ENCODE results near the gene SLC25A33.
A peak's percentile ranks its signal among the peaks of the same experiment; 100 is the strongest.

SLC25A33 gene

GRCh38 chr1:9539165-9539828 is at the start of gene SLC25A33 (continued):
- TF ChIP-seq ZBTB10 (tag by site-specific recombination; IDR thresholded peaks at IDR 0.05): 0 out of 2 replicates have a peak, but pooled peaks have one; percentile 29
- TF ChIP-seq ZNF350 (tag by site-specific recombination; IDR thresholded peaks at IDR 0.05): no peak
- no peak for TF ChIP-seq ZNF596 (tag by site-specific recombination; IDR thresholded peaks at IDR 0.05)
- peak; percentile 63; the same call in 1 of the 2 replicates for TF ChIP-seq KLF8 (tag by site-specific recombination; IDR thresholded peaks at IDR 0.05)
- TF ChIP-seq KLF9 (tag by site-specific recombination; IDR thresholded peaks at IDR 0.05; ENCODE audit: low read depth): peak; percentile 88
- peak; percentile 69; the same call in 1 of the 2 replicates for TF ChIP-seq KLF16 (tag by site-specific recombination; IDR thresholded peaks at IDR 0.05)
- no peak for TF ChIP-seq YY2 (tag by site-specific recombination; IDR thresholded peaks at IDR 0.05)
- TF ChIP-seq ZNF624 (tag by site-specific recombination; IDR thresholded peaks at IDR 0.05): no peak
- peak; percentile 88 for TF ChIP-seq ATF2 (tag by site-specific recombination; IDR thresholded peaks at IDR 0.05; ENCODE audit: low read depth)
- no peak for TF ChIP-seq ZNF18 (tag by site-specific recombination; IDR thresholded peaks at IDR 0.05)
- TF ChIP-seq PATZ1 (tag by site-specific recombination; IDR thresholded peaks at IDR 0.05): peak; percentile 42; the same call in 1 of the 2 replicates
- no peak for TF ChIP-seq ZSCAN16 (tag by site-specific recombination; IDR thresholded peaks at IDR 0.05)
- TF ChIP-seq ZNF404 (tag by site-specific recombination; IDR thresholded peaks at IDR 0.05): no peak
- TF ChIP-seq ZNF362 (tag by site-specific recombination; IDR thresholded peaks at IDR 0.05): no peak

- ChIA-PET CTCF (interaction anchor here (0.6 to 8.8 kb wide), 32 partner anchors 9 to 944 kb away, joined by 3 to 97 read pairs (median 4); partner anchors contain the start of gene SPSB1), POLR2A (no interaction called here)
- Histone ChIP-seq H3K4me3 (ENCODE audit: low read depth, low read length) (no peak overlapping the region), H3K36me3 (ENCODE audit: control insufficient read depth in 2 of 2, insufficient read depth in 1 of 2, low read length in 2 of 2) (no peaks in the 10 kb centered on the region), H3K9me3 (ENCODE audit: control insufficient read depth, insufficient read depth, low read depth, low read length) (no peaks in the 10 kb centered on the region), H3K27ac (ENCODE audit: extremely low read depth, low read depth, low read length) (no peak overlapping the region), H3K4me1 (ENCODE audit: control insufficient read depth, insufficient read depth, low read length) (0 out of 2 replicates have a peak, but pooled peaks cover 2% of the 10 kb centered on the region)
- TF ChIP-seq CTCF (tag by site-specific recombination; IDR thresholded peaks at IDR 0.05) (peak; percentile 82), ZNF394 (tag by site-specific recombination; IDR thresholded peaks at IDR 0.05; ENCODE audit: borderline replicate concordance) (peak; percentile 26; the same call in 1 of the 2 replicates), ZNF660 (tag by site-specific recombination; IDR thresholded peaks at IDR 0.05) (peak; percentile 55; the same call in 1 of the 2 replicates), ZNF776 (tag by site-specific recombination; IDR thresholded peaks at IDR 0.05; ENCODE audit: borderline replicate concordance) (no peak), GLI2 (tag by site-specific recombination; IDR thresholded peaks at IDR 0.05; ENCODE audit: borderline replicate concordance, low read depth) (no peak), ZNF121 (tag by site-specific recombination; IDR thresholded peaks at IDR 0.05) (peak; percentile 90), ZNF654 (tag by site-specific recombination; IDR thresholded peaks at IDR 0.05; ENCODE audit: low read depth) (peak; percentile 69), ZBTB17 (tag by site-specific recombination; IDR thresholded peaks at IDR 0.05) (peak; percentile 61)
Observed at GRCh38 chr1:9490605-9491339, 48.5 kb upstream of the SLC25A33 start.

All from HEK293 (cell line).